Chondrocyte (in vitro differentiated cells): Measurements from ENCODE around the gene FAM193A. TPM values are rescaled to one million over a fixed set of nuclear protein-coding genes. Genes with fewer than 3 reads are reported as not detected.
"Not testable (repeated sequence)": the region's sequence is repeated elsewhere in the genome, so short reads cannot be mapped to it uniquely, and the experiment has no call there.

ENCODE experiments used
- DNase-seq: peaks from one replicate; pipeline ENCODE4 v3.0.0; 2021; ENCODE audit warnings: mixed read lengths, low spot score
- H3K27ac Mint-ChIP-seq: one replicate; pipeline ENCODE4 v1.8.0; 2021; ENCODE audit warnings: mild to moderate bottlenecking, moderate library complexity, mixed read lengths; ENCODE audit not compliant: unreplicated experiment
- H3K27me3 Mint-ChIP-seq: 2 replicates; pipeline ENCODE4 v1.8.0; 2021; ENCODE audit warnings: low read depth, mixed read lengths
- H3K36me3 Mint-ChIP-seq: 2 replicates; pipeline ENCODE4 v1.8.0; 2021; ENCODE audit warnings: low read depth, mixed read lengths
- H3K4me1 Mint-ChIP-seq: 2 replicates; pipeline ENCODE4 v1.8.0; 2021; ENCODE audit warnings: low read depth, mild to moderate bottlenecking, mixed read lengths
- H3K4me3 Mint-ChIP-seq: one replicate; pipeline ENCODE4 v1.8.0; 2021; ENCODE audit warnings: mild to moderate bottlenecking, moderate library complexity, mixed read lengths; ENCODE audit not compliant: unreplicated experiment
- H3K9me3 Mint-ChIP-seq: 2 replicates; pipeline ENCODE4 v1.8.0; 2021; ENCODE audit warnings: low read depth, mixed read lengths
- CTCF ChIP-seq: fragments of 200-600 bp; sonication (generic); IDR thresholded peaks from 2 replicates; pipeline ENCODE4 v1.5.0; 2021; ENCODE audit warnings: antibody characterized with exemption, mild to moderate bottlenecking, moderate library complexity
- total RNA-seq: library from RNA; stranded (reverse); gene quantifications from 3 replicates; pipeline ENCODE4 v1.2.1, GENCODE V29; 2021

FAM193A gene
- total RNA-seq, 1 donor from 2014 or later, result 24.9 TPM

DNA sequence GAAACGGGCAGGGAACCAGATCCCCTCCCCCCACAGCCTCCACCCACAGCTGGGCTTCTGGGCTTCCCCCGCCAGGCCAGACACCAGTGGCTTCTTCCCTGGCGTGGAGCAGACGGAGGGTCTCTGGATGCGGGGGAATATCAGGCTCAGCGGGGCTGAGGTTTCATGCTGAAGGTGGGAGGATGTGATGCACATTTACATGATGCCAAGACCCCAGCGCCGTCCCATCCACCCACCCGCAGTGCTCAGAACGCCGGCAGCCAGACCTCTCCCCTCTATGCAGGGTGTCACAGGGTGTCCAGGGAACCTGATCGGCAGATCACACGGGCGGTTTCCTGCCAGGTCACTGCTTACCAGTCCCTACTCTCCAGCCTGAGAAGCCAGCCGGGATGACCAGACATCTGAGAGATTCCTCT lies 232.5 kb downstream of the FAM193A start:
- Mint-ChIP-seq H3K9me3 (peaks cover 4% of the 10 kb centered on the region), H3K36me3 (peaks cover 2% of the 10 kb centered on the region), H3K27ac (no peak overlapping the region), H3K4me3 (no peak overlapping the region), H3K4me1 (peaks cover 8% of the 10 kb centered on the region), H3K27me3 (no peaks in the 10 kb centered on the region)
- no peak for TF ChIP-seq CTCF
- DNase-seq, result peak; percentile 68

DNA sequence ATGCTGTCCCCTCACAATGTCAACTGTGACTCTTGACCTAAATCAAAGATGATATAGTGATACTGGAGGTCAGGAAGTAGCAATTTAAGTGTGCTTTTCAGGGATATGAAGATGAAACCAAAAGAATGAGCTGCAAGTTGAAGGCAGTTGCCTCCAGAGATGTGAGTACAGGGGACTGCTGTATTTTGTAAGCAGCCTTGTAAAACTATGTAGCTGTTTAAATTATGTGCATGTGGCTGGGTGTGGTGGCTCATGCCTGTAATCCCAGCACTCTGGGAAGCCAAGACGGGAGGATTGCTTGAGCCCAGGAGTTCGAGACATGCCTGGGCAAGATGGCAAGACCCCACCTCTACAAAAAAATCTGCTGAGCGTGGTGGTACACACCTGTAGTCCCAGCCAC lies 234.8 kb downstream of the FAM193A start:
- Mint-ChIP-seq H3K4me3 (no peak overlapping the region), H3K4me1 (peaks cover 8% of the 10 kb centered on the region), H3K27me3 (no peaks in the 10 kb centered on the region), H3K9me3 (peaks cover 4% of the 10 kb centered on the region), H3K36me3 (peaks cover 2% of the 10 kb centered on the region), H3K27ac (no peak overlapping the region)
- DNase-seq, result peak; percentile 14
- TF ChIP-seq CTCF, result no peak

DNA sequence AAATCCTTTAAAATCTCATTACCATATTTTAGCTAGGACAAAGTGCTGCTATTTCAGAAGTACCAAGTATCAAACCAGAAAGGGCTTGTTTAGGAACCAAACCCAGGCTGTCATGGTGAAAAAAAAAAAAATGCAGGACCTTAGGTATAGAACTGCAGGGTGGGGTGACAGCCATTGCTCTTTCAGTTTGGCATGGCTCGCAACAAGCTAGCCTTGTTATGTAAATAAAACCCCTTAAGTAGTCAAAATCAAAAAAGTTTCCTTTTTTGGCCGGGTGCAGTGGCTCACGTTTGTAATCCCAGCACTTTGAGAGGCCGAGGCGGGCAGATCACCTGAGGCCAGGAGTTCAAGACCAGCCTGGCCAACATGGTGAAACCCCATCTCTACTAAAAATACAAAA lies 244.2 kb downstream of the FAM193A start:
- H3K4me3 Mint-ChIP-seq, DNase-seq, H3K27ac Mint-ChIP-seq, H3K27me3 Mint-ChIP-seq, H3K4me1 Mint-ChIP-seq, H3K36me3 Mint-ChIP-seq: not testable (repeated sequence)
- peaks cover 23% of the 10 kb centered on the region for H3K9me3 Mint-ChIP-seq

GRCh38 chr4:2781911-2782310 lies 245.5 kb downstream of the FAM193A start:
- H3K36me3 Mint-ChIP-seq, result peaks cover 3% of the 10 kb centered on the region

More at GRCh38 chr4:2781911-2782310, 245.5 kb downstream of the FAM193A start:
- DNase-seq, result peak; percentile 8
- peaks cover 6% of the 10 kb centered on the region for H3K27me3 Mint-ChIP-seq
- TF ChIP-seq CTCF, result no peak
- peaks cover 23% of the 10 kb centered on the region for H3K9me3 Mint-ChIP-seq
- no peaks in the 10 kb centered on the region for H3K4me1 Mint-ChIP-seq
- no peak overlapping the region for H3K4me3 Mint-ChIP-seq
- no peak overlapping the region for H3K27ac Mint-ChIP-seq

Other genes with a start within 250 kb of the FAM193A start
- gene ZFYVE28, start 118.0 kb upstream of the FAM193A start, total RNA-seq, result 1.3 to 3.3 TPM (median 2.8 TPM) in 3 replicates
- gene CFAP99, start 117.7 kb upstream of the FAM193A start, total RNA-seq, result not detected in 3 replicates
- gene RNF4, start 67.5 kb upstream of the FAM193A start, total RNA-seq, result 53.6 to 56.3 TPM (median 54.0 TPM) in 3 replicates
- gene TNIP2, start 219.7 kb downstream of the FAM193A start, total RNA-seq, result 23.3 to 30.7 TPM (median 29.0 TPM) in 3 replicates